ENCODE data around the gene GJB6. TPM values are rescaled to one million over a fixed set of nuclear protein-coding genes. Genes with fewer than 3 reads are reported as not detected.

Gene GJB6
- total RNA-seq, 1 experiment from 2014 or later, result not detected

- no peaks in the 10 kb centered on the region for H3K36me3 Mint-ChIP-seq
- no peak for DNase-seq (ENCODE audit: low spot score)
- H3K27ac Mint-ChIP-seq, result no peak overlapping the region
- CTCF ChIA-PET, result no interaction called here
- H3K27me3 Mint-ChIP-seq (ENCODE audit: low read depth), result no peaks in the 10 kb centered on the region
- TF ChIP-seq TCF7 (CRISPR knock-in tag; IDR thresholded peaks at IDR 0.05; ENCODE audit: low read depth) (no peak), NR3C1 (CRISPR knock-in tag; conservative IDR thresholded peaks at IDR 0.05; ENCODE audit: low read depth) (no peak), IRF1 (CRISPR knock-in tag; IDR thresholded peaks at IDR 0.05) (no peak), ZNF671 (CRISPR knock-in tag; IDR thresholded peaks at IDR 0.05) (no peak)
- TF ChIP-seq, protein P1, sequence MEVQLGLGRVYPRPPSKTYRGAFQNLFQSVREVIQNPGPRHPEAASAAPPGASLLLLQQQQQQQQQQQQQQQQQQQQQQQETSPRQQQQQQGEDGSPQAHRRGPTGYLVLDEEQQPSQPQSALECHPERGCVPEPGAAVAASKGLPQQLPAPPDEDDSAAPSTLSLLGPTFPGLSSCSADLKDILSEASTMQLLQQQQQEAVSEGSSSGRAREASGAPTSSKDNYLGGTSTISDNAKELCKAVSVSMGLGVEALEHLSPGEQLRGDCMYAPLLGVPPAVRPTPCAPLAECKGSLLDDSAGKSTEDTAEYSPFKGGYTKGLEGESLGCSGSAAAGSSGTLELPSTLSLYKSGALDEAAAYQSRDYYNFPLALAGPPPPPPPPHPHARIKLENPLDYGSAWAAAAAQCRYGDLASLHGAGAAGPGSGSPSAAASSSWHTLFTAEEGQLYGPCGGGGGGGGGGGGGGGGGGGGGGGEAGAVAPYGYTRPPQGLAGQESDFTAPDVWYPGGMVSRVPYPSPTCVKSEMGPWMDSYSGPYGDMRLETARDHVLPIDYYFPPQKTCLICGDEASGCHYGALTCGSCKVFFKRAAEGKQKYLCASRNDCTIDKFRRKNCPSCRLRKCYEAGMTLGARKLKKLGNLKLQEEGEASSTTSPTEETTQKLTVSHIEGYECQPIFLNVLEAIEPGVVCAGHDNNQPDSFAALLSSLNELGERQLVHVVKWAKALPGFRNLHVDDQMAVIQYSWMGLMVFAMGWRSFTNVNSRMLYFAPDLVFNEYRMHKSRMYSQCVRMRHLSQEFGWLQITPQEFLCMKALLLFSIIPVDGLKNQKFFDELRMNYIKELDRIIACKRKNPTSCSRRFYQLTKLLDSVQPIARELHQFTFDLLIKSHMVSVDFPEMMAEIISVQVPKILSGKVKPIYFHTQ (CRISPR knock-in tag; IDR thresholded peaks at IDR 0.05), result no peak
- TF ChIP-seq, protein P2, sequence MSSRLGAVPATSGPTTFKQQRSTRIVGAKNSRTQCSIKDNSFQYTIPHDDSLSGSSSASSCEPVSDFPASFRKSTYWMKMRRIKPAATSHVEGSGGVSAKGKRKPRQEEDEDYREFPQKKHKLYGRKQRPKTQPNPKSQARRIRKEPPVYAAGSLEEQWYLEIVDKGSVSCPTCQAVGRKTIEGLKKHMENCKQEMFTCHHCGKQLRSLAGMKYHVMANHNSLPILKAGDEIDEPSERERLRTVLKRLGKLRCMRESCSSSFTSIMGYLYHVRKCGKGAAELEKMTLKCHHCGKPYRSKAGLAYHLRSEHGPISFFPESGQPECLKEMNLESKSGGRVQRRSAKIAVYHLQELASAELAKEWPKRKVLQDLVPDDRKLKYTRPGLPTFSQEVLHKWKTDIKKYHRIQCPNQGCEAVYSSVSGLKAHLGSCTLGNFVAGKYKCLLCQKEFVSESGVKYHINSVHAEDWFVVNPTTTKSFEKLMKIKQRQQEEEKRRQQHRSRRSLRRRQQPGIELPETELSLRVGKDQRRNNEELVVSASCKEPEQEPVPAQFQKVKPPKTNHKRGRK (CRISPR knock-in tag; IDR thresholded peaks at IDR 0.05; ENCODE audit: borderline replicate concordance), result no peak
- H3K9me3 Mint-ChIP-seq, result peaks cover 6% of the 10 kb centered on the region
- no peak for ATAC-seq
- H3K4me1 Mint-ChIP-seq, result no peaks in the 10 kb centered on the region
- POLR2A ChIA-PET, result no interaction called here
- H3K4me3 Mint-ChIP-seq, result no peak overlapping the region
These were observed 31.4 kb upstream of the GJB6 start for GRCh38 chr13:20263393-20264044.

DNA sequence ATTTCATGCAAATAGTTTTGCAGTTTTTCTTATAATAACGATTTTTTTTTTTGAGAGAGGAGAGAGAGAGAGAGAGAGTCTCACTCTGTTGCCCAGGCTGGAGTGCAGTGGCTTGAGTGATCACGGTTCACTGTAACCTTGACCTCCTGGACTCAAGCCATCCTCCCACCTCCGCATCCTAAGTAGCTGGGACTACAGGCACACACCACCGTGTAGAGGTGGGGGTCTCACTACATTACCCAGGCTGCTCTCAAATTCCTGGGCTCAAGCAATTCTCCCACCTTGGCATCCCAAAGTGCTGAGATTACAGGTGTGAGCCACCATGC lies 26.8 kb upstream of the GJB6 start:
- H3K27ac Mint-ChIP-seq, result no peak overlapping the region
- DNase-seq (ENCODE audit: low spot score) (no peak), ATAC-seq (no peak)
- CTCF ChIA-PET, result no interaction called here
- no peak overlapping the region for H3K4me3 Mint-ChIP-seq
- H3K4me1 Mint-ChIP-seq, result no peaks in the 10 kb centered on the region
- POLR2A ChIA-PET, result no interaction called here
- H3K36me3 Mint-ChIP-seq, result no peaks in the 10 kb centered on the region
- no peak for TF ChIP-seq ESRRA (CRISPR knock-in tag; IDR thresholded peaks at IDR 0.05; ENCODE audit: borderline replicate concordance)
- TF ChIP-seq, protein P3, sequence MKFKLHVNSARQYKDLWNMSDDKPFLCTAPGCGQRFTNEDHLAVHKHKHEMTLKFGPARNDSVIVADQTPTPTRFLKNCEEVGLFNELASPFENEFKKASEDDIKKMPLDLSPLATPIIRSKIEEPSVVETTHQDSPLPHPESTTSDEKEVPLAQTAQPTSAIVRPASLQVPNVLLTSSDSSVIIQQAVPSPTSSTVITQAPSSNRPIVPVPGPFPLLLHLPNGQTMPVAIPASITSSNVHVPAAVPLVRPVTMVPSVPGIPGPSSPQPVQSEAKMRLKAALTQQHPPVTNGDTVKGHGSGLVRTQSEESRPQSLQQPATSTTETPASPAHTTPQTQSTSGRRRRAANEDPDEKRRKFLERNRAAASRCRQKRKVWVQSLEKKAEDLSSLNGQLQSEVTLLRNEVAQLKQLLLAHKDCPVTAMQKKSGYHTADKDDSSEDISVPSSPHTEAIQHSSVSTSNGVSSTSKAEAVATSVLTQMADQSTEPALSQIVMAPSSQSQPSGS (CRISPR knock-in tag; IDR thresholded peaks at IDR 0.05; ENCODE audit: borderline replicate concordance, low read depth), result no peak
- TF ChIP-seq ARID4B (CRISPR knock-in tag; IDR thresholded peaks at IDR 0.05; ENCODE audit: borderline replicate concordance), result no peak
- no peak for TF ChIP-seq ZNF219 (CRISPR knock-in tag; IDR thresholded peaks at IDR 0.05; ENCODE audit: borderline replicate concordance)
- TF ChIP-seq, protein P4, sequence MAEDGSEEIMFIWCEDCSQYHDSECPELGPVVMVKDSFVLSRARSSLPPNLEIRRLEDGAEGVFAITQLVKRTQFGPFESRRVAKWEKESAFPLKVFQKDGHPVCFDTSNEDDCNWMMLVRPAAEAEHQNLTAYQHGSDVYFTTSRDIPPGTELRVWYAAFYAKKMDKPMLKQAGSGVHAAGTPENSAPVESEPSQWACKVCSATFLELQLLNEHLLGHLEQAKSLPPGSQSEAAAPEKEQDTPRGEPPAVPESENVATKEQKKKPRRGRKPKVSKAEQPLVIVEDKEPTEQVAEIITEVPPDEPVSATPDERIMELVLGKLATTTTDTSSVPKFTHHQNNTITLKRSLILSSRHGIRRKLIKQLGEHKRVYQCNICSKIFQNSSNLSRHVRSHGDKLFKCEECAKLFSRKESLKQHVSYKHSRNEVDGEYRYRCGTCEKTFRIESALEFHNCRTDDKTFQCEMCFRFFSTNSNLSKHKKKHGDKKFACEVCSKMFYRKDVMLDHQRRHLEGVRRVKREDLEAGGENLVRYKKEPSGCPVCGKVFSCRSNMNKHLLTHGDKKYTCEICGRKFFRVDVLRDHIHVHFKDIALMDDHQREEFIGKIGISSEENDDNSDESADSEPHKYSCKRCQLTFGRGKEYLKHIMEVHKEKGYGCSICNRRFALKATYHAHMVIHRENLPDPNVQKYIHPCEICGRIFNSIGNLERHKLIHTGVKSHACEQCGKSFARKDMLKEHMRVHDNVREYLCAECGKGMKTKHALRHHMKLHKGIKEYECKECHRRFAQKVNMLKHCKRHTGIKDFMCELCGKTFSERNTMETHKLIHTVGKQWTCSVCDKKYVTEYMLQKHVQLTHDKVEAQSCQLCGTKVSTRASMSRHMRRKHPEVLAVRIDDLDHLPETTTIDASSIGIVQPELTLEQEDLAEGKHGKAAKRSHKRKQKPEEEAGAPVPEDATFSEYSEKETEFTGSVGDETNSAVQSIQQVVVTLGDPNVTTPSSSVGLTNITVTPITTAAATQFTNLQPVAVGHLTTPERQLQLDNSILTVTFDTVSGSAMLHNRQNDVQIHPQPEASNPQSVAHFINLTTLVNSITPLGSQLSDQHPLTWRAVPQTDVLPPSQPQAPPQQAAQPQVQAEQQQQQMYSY (CRISPR knock-in tag; IDR thresholded peaks at IDR 0.05), result no peak
- TF ChIP-seq IRF2 (CRISPR knock-in tag; IDR thresholded peaks at IDR 0.05; ENCODE audit: borderline replicate concordance, low read depth), result no peak
- no peak for TF ChIP-seq SOX15 (CRISPR knock-in tag; IDR thresholded peaks at IDR 0.05)
- TF ChIP-seq, protein P1 (CRISPR knock-in tag; IDR thresholded peaks at IDR 0.05), result no peak
- no peak for TF ChIP-seq ZNF263 (CRISPR knock-in tag; IDR thresholded peaks at IDR 0.05; ENCODE audit: low read depth)
- TF ChIP-seq FOXJ3 (CRISPR knock-in tag; IDR thresholded peaks at IDR 0.05; ENCODE audit: borderline replicate concordance), result no peak
- H3K9me3 Mint-ChIP-seq, result peaks cover 6% of the 10 kb centered on the region
- H3K27me3 Mint-ChIP-seq (ENCODE audit: low read depth), result no peaks in the 10 kb centered on the region

Measured in WTC11 (cell line).